ENCODE data around the gene PITPNM3. TPM values are rescaled to one million over a fixed set of nuclear protein-coding genes. Genes with fewer than 3 reads are reported as not detected.

Gene PITPNM3
- total RNA-seq, 2 donors from 2014 or later, result 1.3 to 3.4 TPM

GRCh38 chr17:6439951-6440350 lies 116.4 kb downstream of the PITPNM3 start:
- Histone ChIP-seq H3K27ac (no peak overlapping the region), H3K4me3 (no peak overlapping the region), H3K27me3 (no peaks in the 10 kb centered on the region), H3K9me3 (no peaks in the 10 kb centered on the region), H3K36me3 (replicated peaks in 1 of 2; ENCODE audit: insufficient read depth in 1 of 2, low read depth in 2 of 2) (no peaks in the 10 kb centered on the region), H3K4me1 (peaks cover 14% of the 10 kb centered on the region)
- 34 to 40% methylated on average over 4 of the region's 4 CpGs for WGBS, 2 donors
- TF ChIP-seq POLR2A (IDR thresholded peaks at IDR 0.05) (no peak), CTCF (IDR thresholded peaks at IDR 0.05) (no peak)
- intact Hi-C loops (cut with DNase I), result loop anchor here (10.0 kb wide), 1 partner anchor 55 kb away; no protein-coding TSS in a partner anchor
- no peak for DNase-seq
- ATAC-seq, result no peak

GRCh38 chr17:6437956-6438355 lies 118.4 kb downstream of the PITPNM3 start:
- no peak for ATAC-seq
- intact Hi-C loops (cut with DNase I), result no loop called here
- H3K36me3 ChIP-seq (replicated peaks in 1 of 2; ENCODE audit: insufficient read depth in 1 of 2, low read depth in 2 of 2), result no peaks in the 10 kb centered on the region
- WGBS, 2 donors, result 26 to 31% methylated on average over 3 of the region's 3 CpGs
- TF ChIP-seq POLR2A (IDR thresholded peaks at IDR 0.05), result no peak
- no peak for TF ChIP-seq CTCF (IDR thresholded peaks at IDR 0.05)
- H3K4me1 ChIP-seq, result no peaks in the 10 kb centered on the region
- DNase-seq, result no peak
- H3K27me3 ChIP-seq, result no peaks in the 10 kb centered on the region
- H3K9me3 ChIP-seq, result no peaks in the 10 kb centered on the region
- H3K4me3 ChIP-seq, result no peak overlapping the region
- H3K27ac ChIP-seq, result no peak overlapping the region

GRCh38 chr17:6437466-6437865 lies 118.9 kb downstream of the PITPNM3 start:
- ATAC-seq, result no peak

GRCh38 chr17:6435968-6436367 lies 120.4 kb downstream of the PITPNM3 start:
- no peak overlapping the region for H3K27ac ChIP-seq
- TF ChIP-seq CTCF (IDR thresholded peaks at IDR 0.05), result peak; percentile 63 to 80 (median 69)
- no peak for TF ChIP-seq POLR2A (IDR thresholded peaks at IDR 0.05)
- no peaks in the 10 kb centered on the region for H3K4me1 ChIP-seq
- 15 to 17% methylated on average over 9 of the region's 9 CpGs for WGBS, 2 donors
- intact Hi-C loops (cut with DNase I), result no loop called here
- ATAC-seq (peak; percentile 79), DNase-seq (peak; percentile 60 to 68 (median 64))
- H3K36me3 ChIP-seq (replicated peaks in 1 of 2; ENCODE audit: insufficient read depth in 1 of 2, low read depth in 2 of 2), result no peaks in the 10 kb centered on the region
- no peak overlapping the region for H3K4me3 ChIP-seq
- H3K9me3 ChIP-seq, result no peaks in the 10 kb centered on the region
- H3K27me3 ChIP-seq, result no peaks in the 10 kb centered on the region

More at GRCh38 chr17:6437466-6437865, 118.9 kb downstream of the PITPNM3 start:
- Histone ChIP-seq H3K27ac (no peak overlapping the region), H3K4me3 (no peak overlapping the region), H3K9me3 (no peaks in the 10 kb centered on the region), H3K36me3 (replicated peaks in 1 of 2; ENCODE audit: insufficient read depth in 1 of 2, low read depth in 2 of 2) (no peaks in the 10 kb centered on the region), H3K27me3 (no peaks in the 10 kb centered on the region), H3K4me1 (no peaks in the 10 kb centered on the region)
- WGBS, 2 donors, result 24 to 28% methylated on average over 4 of the region's 4 CpGs
- intact Hi-C loops (cut with DNase I), result no loop called here
- TF ChIP-seq CTCF (IDR thresholded peaks at IDR 0.05) (no peak), POLR2A (IDR thresholded peaks at IDR 0.05) (no peak)
- DNase-seq, result no peak

- H3K4me3 ChIP-seq, result no peak within 1 kb of the TSS
- no peak for TF ChIP-seq CTCF (IDR thresholded peaks at IDR 0.05)
- no peak for TF ChIP-seq POLR2A (IDR thresholded peaks at IDR 0.05)
- DNase-seq, result no peak
- H3K27me3 ChIP-seq, result no peaks in the 10 kb centered on the region
- H3K27ac ChIP-seq, result no peak within 1 kb of the TSS
- H3K36me3 ChIP-seq (replicated peaks in 1 of 2; ENCODE audit: insufficient read depth in 1 of 2, low read depth in 2 of 2), result no peaks in the 10 kb centered on the region
- H3K9me3 ChIP-seq, result no peaks in the 10 kb centered on the region
- ATAC-seq, result no peak
- 81 to 84% methylated on average over 14 to 15 of the region's 16 CpGs for WGBS, 2 donors
- no peaks in the 10 kb centered on the region for H3K4me1 ChIP-seq
- intact Hi-C loops (cut with DNase I), result no loop called here
Observed at GRCh38 chr17:6435051-6435450, 121.3 kb downstream of the PITPNM3 start, which contains the start of gene AIPL1. Gene AIPL1 (minus strand): TSS chr17:6435121. CDS start chr17:6435104, 17 bp downstream.
